Gastroesophageal sphincter (tissue), 3 donors: ENCODE data around the gene ZNF83.

Experiments
- CTCF ChIP-seq, 4 experiments: fragments of 200-600 bp in 2 of 4; fragments of 450-650 bp in 2 of 4; sonication (generic) in 1 of 4; IDR thresholded peaks; one replicate each; pipeline ENCODE4 v1.5.1; 2017 to 2019; ENCODE audit warnings: antibody characterized with exemption in 4 of 4, mild to moderate bottlenecking in 2 of 4, moderate library complexity in 2 of 4
- EP300 ChIP-seq: sonication (generic); formaldehyde crosslinking; IDR thresholded peaks from one replicate; pipeline ENCODE4 v1.6.1; 2017; ENCODE audit warnings: antibody characterized with exemption, mild to moderate bottlenecking
- POLR2A ChIP-seq, 2 donors: fragments of 450-650 bp; IDR thresholded peaks; one replicate each; pipeline ENCODE4 v1.6.1; 2017; ENCODE audit warnings: antibody characterized with exemption in 2 of 2, mild to moderate bottlenecking in 2 of 2, moderate library complexity in 1 of 2
- POLR2AphosphoS5 ChIP-seq: sonication (generic); formaldehyde crosslinking; IDR thresholded peaks from one replicate; pipeline ENCODE4 v1.6.1; 2017; ENCODE audit warnings: antibody characterized with exemption

GRCh38 chr19:52635786-52636570, 2.2 kb downstream of the ZNF83 start:
- TF ChIP-seq POLR2A (IDR thresholded peaks at IDR 0.05) = no peak
- TF ChIP-seq CTCF (IDR thresholded peaks at IDR 0.05) = no peak
- no peak for TF ChIP-seq POLR2AphosphoS5
- TF ChIP-seq EP300 = no peak
